ENCODE data around the gene DCLK2.

Gene DCLK2

GRCh38 chr4:150078041-150078578 lies at the start of gene DCLK2:
Gene DCLK2, plus strand, starts transcription at chr4:150078445. Its CDS starts 583 bp downstream, at chr4:150079028.
- H3K27me3 ChIP-seq (ENCODE audit: control insufficient read depth, insufficient read depth, low read length), result peaks cover 24% of the 10 kb centered on the region
- H3K4me1 ChIP-seq (ENCODE audit: control insufficient read depth, insufficient read depth, low read length), result peaks cover 4% of the 10 kb centered on the region
- no peaks in the 10 kb centered on the region for H3K9me3 ChIP-seq (ENCODE audit: control insufficient read depth, low read length)
- no peaks in the 10 kb centered on the region for H3K36me3 ChIP-seq (ENCODE audit: control insufficient read depth, insufficient read depth, low read length)
- H3K9ac ChIP-seq (ENCODE audit: low read length), result peak within 1 kb of the TSS; percentile 29
- no peak within 1 kb of the TSS for H3K4me3 ChIP-seq (ENCODE audit: low read length)

GRCh38 chr4:150032541-150032940 lies 45.7 kb upstream of the DCLK2 start:
- Histone ChIP-seq H3K9ac (ENCODE audit: low read length) (no peak overlapping the region), H3K4me1 (ENCODE audit: control insufficient read depth, insufficient read depth, low read length) (no peaks in the 10 kb centered on the region), H3K4me3 (ENCODE audit: low read length) (no peak overlapping the region), H3K36me3 (ENCODE audit: control insufficient read depth, insufficient read depth, low read length) (no peaks in the 10 kb centered on the region), H3K27me3 (ENCODE audit: control insufficient read depth, insufficient read depth, low read length) (no peaks in the 10 kb centered on the region), H3K9me3 (ENCODE audit: control insufficient read depth, low read length) (no peaks in the 10 kb centered on the region)

- Histone ChIP-seq H3K9ac (ENCODE audit: low read length) (no peak overlapping the region), H3K27me3 (ENCODE audit: control insufficient read depth, insufficient read depth, low read length) (no peaks in the 10 kb centered on the region), H3K4me1 (ENCODE audit: control insufficient read depth, insufficient read depth, low read length) (no peaks in the 10 kb centered on the region), H3K4me3 (ENCODE audit: low read length) (no peak overlapping the region), H3K9me3 (ENCODE audit: control insufficient read depth, low read length) (no peaks in the 10 kb centered on the region), H3K36me3 (ENCODE audit: control insufficient read depth, insufficient read depth, low read length) (no peaks in the 10 kb centered on the region)
Observed at GRCh38 chr4:150033081-150033480, 45.2 kb upstream of the DCLK2 start.

GRCh38 chr4:150033901-150034300 lies 44.3 kb upstream of the DCLK2 start:
- no peaks in the 10 kb centered on the region for H3K9me3 ChIP-seq (ENCODE audit: control insufficient read depth, low read length)
- H3K9ac ChIP-seq (ENCODE audit: low read length), result no peak overlapping the region

GRCh38 chr4:150037251-150037856 lies 40.9 kb upstream of the DCLK2 start:
- no peak overlapping the region for H3K4me3 ChIP-seq (ENCODE audit: low read length)
- H3K27me3 ChIP-seq (ENCODE audit: control insufficient read depth, insufficient read depth, low read length), result no peaks in the 10 kb centered on the region
- no peak overlapping the region for H3K9ac ChIP-seq (ENCODE audit: low read length)
- H3K4me1 ChIP-seq (ENCODE audit: control insufficient read depth, insufficient read depth, low read length), result no peaks in the 10 kb centered on the region
- H3K36me3 ChIP-seq (ENCODE audit: control insufficient read depth, insufficient read depth, low read length), result no peaks in the 10 kb centered on the region
- H3K9me3 ChIP-seq (ENCODE audit: control insufficient read depth, low read length), result no peaks in the 10 kb centered on the region

More at GRCh38 chr4:150033901-150034300, 44.3 kb upstream of the DCLK2 start:
- Histone ChIP-seq H3K4me1 (ENCODE audit: control insufficient read depth, insufficient read depth, low read length) (no peaks in the 10 kb centered on the region), H3K4me3 (ENCODE audit: low read length) (no peak overlapping the region), H3K36me3 (ENCODE audit: control insufficient read depth, insufficient read depth, low read length) (no peaks in the 10 kb centered on the region), H3K27me3 (ENCODE audit: control insufficient read depth, insufficient read depth, low read length) (no peaks in the 10 kb centered on the region)

GRCh38 chr4:150038335-150039076 lies 39.7 kb upstream of the DCLK2 start:
- H3K9me3 ChIP-seq (ENCODE audit: control insufficient read depth, low read length), result no peaks in the 10 kb centered on the region
- no peak overlapping the region for H3K4me3 ChIP-seq (ENCODE audit: low read length)

GRCh38 chr4:150039274-150040127 lies 38.7 kb upstream of the DCLK2 start:
- Histone ChIP-seq H3K27me3 (ENCODE audit: control insufficient read depth, insufficient read depth, low read length) (no peaks in the 10 kb centered on the region), H3K36me3 (ENCODE audit: control insufficient read depth, insufficient read depth, low read length) (no peaks in the 10 kb centered on the region), H3K9ac (ENCODE audit: low read length) (no peak overlapping the region), H3K9me3 (ENCODE audit: control insufficient read depth, low read length) (no peaks in the 10 kb centered on the region), H3K4me3 (ENCODE audit: low read length) (no peak overlapping the region), H3K4me1 (ENCODE audit: control insufficient read depth, insufficient read depth, low read length) (no peaks in the 10 kb centered on the region)

More at GRCh38 chr4:150038335-150039076, 39.7 kb upstream of the DCLK2 start:
- H3K9ac ChIP-seq (ENCODE audit: low read length), result no peak overlapping the region
- no peaks in the 10 kb centered on the region for H3K36me3 ChIP-seq (ENCODE audit: control insufficient read depth, insufficient read depth, low read length)
- no peaks in the 10 kb centered on the region for H3K27me3 ChIP-seq (ENCODE audit: control insufficient read depth, insufficient read depth, low read length)
- H3K4me1 ChIP-seq (ENCODE audit: control insufficient read depth, insufficient read depth, low read length), result no peaks in the 10 kb centered on the region

- Histone ChIP-seq H3K9ac (ENCODE audit: low read length) (no peak overlapping the region), H3K9me3 (ENCODE audit: control insufficient read depth, low read length) (no peaks in the 10 kb centered on the region), H3K27me3 (ENCODE audit: control insufficient read depth, insufficient read depth, low read length) (no peaks in the 10 kb centered on the region), H3K36me3 (ENCODE audit: control insufficient read depth, insufficient read depth, low read length) (no peaks in the 10 kb centered on the region), H3K4me3 (ENCODE audit: low read length) (no peak overlapping the region), H3K4me1 (ENCODE audit: control insufficient read depth, insufficient read depth, low read length) (no peaks in the 10 kb centered on the region)
Observed at GRCh38 chr4:150044517-150044916, 33.7 kb upstream of the DCLK2 start.

- no peaks in the 10 kb centered on the region for H3K9me3 ChIP-seq (ENCODE audit: control insufficient read depth, low read length)
- H3K4me1 ChIP-seq (ENCODE audit: control insufficient read depth, insufficient read depth, low read length), result no peaks in the 10 kb centered on the region
- no peak overlapping the region for H3K9ac ChIP-seq (ENCODE audit: low read length)
- no peak overlapping the region for H3K4me3 ChIP-seq (ENCODE audit: low read length)
- no peaks in the 10 kb centered on the region for H3K27me3 ChIP-seq (ENCODE audit: control insufficient read depth, insufficient read depth, low read length)
- no peaks in the 10 kb centered on the region for H3K36me3 ChIP-seq (ENCODE audit: control insufficient read depth, insufficient read depth, low read length)
Observed at GRCh38 chr4:150045410-150045809, 32.8 kb upstream of the DCLK2 start.

- Histone ChIP-seq H3K4me1 (ENCODE audit: control insufficient read depth, insufficient read depth, low read length) (no peaks in the 10 kb centered on the region), H3K36me3 (ENCODE audit: control insufficient read depth, insufficient read depth, low read length) (no peaks in the 10 kb centered on the region), H3K9me3 (ENCODE audit: control insufficient read depth, low read length) (no peaks in the 10 kb centered on the region), H3K4me3 (ENCODE audit: low read length) (no peak overlapping the region), H3K9ac (ENCODE audit: low read length) (no peak overlapping the region), H3K27me3 (ENCODE audit: control insufficient read depth, insufficient read depth, low read length) (no peaks in the 10 kb centered on the region)
Observed at GRCh38 chr4:150046728-150047217, 31.5 kb upstream of the DCLK2 start.

- H3K4me3 ChIP-seq (ENCODE audit: low read length), result no peak overlapping the region
Observed at GRCh38 chr4:150047546-150047945, 30.7 kb upstream of the DCLK2 start.

More at GRCh38 chr4:150047546-150047945, 30.7 kb upstream of the DCLK2 start:
- Histone ChIP-seq H3K36me3 (ENCODE audit: control insufficient read depth, insufficient read depth, low read length) (no peaks in the 10 kb centered on the region), H3K9me3 (ENCODE audit: control insufficient read depth, low read length) (no peaks in the 10 kb centered on the region), H3K4me1 (ENCODE audit: control insufficient read depth, insufficient read depth, low read length) (no peaks in the 10 kb centered on the region), H3K9ac (ENCODE audit: low read length) (no peak overlapping the region), H3K27me3 (ENCODE audit: control insufficient read depth, insufficient read depth, low read length) (no peaks in the 10 kb centered on the region)
